ENCODE data around the gene PRKCA. TPM values are rescaled to one million over a fixed set of nuclear protein-coding genes. Genes with fewer than 3 reads are reported as not detected.
A peak's percentile ranks its signal among the peaks of the same experiment; 100 is the strongest.

Gene PRKCA
- polyA plus RNA-seq, 2 of the 4 experiments (the other 2 are of a cell fraction) = 28.8 to 65.0 TPM

DNA sequence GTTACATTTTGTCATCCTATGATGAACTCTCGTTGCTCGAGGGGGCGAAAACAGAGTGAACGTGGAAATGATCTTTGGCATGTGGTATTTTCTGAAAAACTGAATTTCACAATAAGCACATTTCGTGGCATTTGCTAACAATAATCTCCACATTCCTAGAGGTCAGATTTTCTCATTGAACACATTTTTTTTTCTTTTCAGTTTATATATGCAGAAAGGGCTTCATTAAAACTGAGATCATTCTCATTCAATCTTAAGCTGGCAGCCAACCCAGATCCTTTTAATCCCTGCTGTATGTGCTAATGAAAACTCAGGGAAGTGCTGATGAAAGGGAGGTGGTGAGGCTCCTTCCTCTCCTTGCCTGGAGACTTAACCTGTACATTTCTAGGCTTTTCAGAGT lies 52.6 kb downstream of the PRKCA start:
- DNase-seq (ENCODE audit: low read depth in 1 of 2, low spot score in 1 of 2) (no peak), FAIRE-seq (no peak), ATAC-seq (no peak)
- ChIA-PET POLR2A (no interaction called here), CTCF (interaction anchor here (1.0 to 2.8 kb wide), 3 partner anchors 10 to 100 kb away, joined by 3 to 7 read pairs (median 3); no protein-coding TSS in a partner anchor)
- Histone ChIP-seq H3K9me3 (no peaks in the 10 kb centered on the region), H3K4me1 (peaks cover 80% of the 10 kb centered on the region), H3K4me2 (no peak overlapping the region), H3K27ac (peak overlapping the region in 1 of 2 experiments; percentile 10; a peak in 1 of 6 replicates), H3K4me3 (no peak overlapping the region)
- WGBS (ENCODE audit: missing lambda C conversion rate) = 79% methylated on average over 5 of the region's 5 CpGs
- TF ChIP-seq NR3C1 (IDR thresholded peaks at IDR 0.05) (no peak), TP53 (CRISPR knock-in tag; IDR thresholded peaks at IDR 0.05) (no peak), ZNF302 (CRISPR knock-in tag; IDR thresholded peaks at IDR 0.05) (no peak), ZFP36 (IDR thresholded peaks at IDR 0.05; ENCODE audit: borderline replicate concordance, partially characterized antibody) (no peak), JUNB (IDR thresholded peaks at IDR 0.05) (no peak), FOXS1 (CRISPR knock-in tag; IDR thresholded peaks at IDR 0.05) (no peak), HEYL (CRISPR knock-in tag; IDR thresholded peaks at IDR 0.05) (no peak), CEBPB (IDR thresholded peaks at IDR 0.05) (no peak), HOXA7 (CRISPR knock-in tag; IDR thresholded peaks at IDR 0.05) (no peak), HOXB5 (CRISPR knock-in tag; IDR thresholded peaks at IDR 0.05) (no peak), MAFK (IDR thresholded peaks at IDR 0.05; ENCODE audit: partially characterized antibody) (no peak), BHLHE40 (IDR thresholded peaks at IDR 0.05; ENCODE audit: low read depth, low read length) (no peak), HDAC2 (IDR thresholded peaks at IDR 0.05) (no peak), SREBF2 (IDR thresholded peaks at IDR 0.05) (no peak), RAD21 (conservative IDR thresholded peaks at IDR 0.05 in 1 of 2, IDR thresholded peaks at IDR 0.05 in 1 of 2) (no peak), MYC (IDR thresholded peaks at IDR 0.05; ENCODE audit: borderline replicate concordance, low read length) (no peak)
- TF ChIP-seq, protein P1, sequence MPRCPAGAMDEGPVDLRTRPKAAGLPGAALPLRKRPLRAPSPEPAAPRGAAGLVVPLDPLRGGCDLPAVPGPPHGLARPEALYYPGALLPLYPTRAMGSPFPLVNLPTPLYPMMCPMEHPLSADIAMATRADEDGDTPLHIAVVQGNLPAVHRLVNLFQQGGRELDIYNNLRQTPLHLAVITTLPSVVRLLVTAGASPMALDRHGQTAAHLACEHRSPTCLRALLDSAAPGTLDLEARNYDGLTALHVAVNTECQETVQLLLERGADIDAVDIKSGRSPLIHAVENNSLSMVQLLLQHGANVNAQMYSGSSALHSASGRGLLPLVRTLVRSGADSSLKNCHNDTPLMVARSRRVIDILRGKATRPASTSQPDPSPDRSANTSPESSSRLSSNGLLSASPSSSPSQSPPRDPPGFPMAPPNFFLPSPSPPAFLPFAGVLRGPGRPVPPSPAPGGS (IDR thresholded peaks at IDR 0.05) = no peak
- TF ChIP-seq, protein P2, sequence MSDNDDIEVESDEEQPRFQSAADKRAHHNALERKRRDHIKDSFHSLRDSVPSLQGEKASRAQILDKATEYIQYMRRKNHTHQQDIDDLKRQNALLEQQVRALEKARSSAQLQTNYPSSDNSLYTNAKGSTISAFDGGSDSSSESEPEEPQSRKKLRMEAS (IDR thresholded peaks at IDR 0.05) = no peak
- TF ChIP-seq, protein P3, sequence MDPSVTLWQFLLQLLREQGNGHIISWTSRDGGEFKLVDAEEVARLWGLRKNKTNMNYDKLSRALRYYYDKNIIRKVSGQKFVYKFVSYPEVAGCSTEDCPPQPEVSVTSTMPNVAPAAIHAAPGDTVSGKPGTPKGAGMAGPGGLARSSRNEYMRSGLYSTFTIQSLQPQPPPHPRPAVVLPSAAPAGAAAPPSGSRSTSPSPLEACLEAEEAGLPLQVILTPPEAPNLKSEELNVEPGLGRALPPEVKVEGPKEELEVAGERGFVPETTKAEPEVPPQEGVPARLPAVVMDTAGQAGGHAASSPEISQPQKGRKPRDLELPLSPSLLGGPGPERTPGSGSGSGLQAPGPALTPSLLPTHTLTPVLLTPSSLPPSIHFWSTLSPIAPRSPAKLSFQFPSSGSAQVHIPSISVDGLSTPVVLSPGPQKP (IDR thresholded peaks at IDR 0.05; ENCODE audit: low read depth, low read length) = no peak

DNA sequence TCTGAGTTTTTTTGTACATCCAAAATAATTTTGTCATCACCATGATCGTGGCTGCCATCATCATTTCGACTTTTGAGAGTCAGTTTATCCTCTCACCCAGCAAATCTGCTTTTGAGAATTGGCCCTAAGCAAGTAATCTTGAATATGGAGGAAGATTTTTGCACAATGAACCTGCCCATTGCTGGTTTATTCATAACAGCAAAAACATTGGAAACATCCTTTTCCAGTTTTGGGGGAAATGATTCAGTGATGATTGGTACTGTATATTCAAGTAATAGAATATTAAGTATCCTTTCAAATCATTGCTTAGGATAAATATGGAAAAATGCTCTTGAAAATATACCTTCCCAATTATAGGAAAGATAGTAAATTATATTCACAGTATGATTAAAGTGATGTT lies 53.1 kb downstream of the PRKCA start:
- H3K4me2 ChIP-seq = no peak overlapping the region
- TF ChIP-seq TFCP2L1 (CRISPR knock-in tag; IDR thresholded peaks at IDR 0.05) = no peak
- WGBS (ENCODE audit: missing lambda C conversion rate) = 85% methylated on average over 2 of the region's 2 CpGs
- H3K27ac ChIP-seq = 0 out of 6 replicates have a peak overlapping the region, but pooled peaks of 1 of the 2 experiments have one; percentile 10
- ATAC-seq = no peak
- FAIRE-seq = no peak
- H3K9me3 ChIP-seq = no peaks in the 10 kb centered on the region
- ChIA-PET CTCF (interaction anchor here (1.0 to 2.8 kb wide), 3 partner anchors 10 to 100 kb away, joined by 3 to 7 read pairs (median 3); no protein-coding TSS in a partner anchor), POLR2A (no interaction called here)
- peaks cover 77% of the 10 kb centered on the region for H3K4me1 ChIP-seq
- H3K4me3 ChIP-seq = no peak overlapping the region
- DNase-seq (ENCODE audit: low read depth in 1 of 2, low spot score in 1 of 2) = no peak

DNA sequence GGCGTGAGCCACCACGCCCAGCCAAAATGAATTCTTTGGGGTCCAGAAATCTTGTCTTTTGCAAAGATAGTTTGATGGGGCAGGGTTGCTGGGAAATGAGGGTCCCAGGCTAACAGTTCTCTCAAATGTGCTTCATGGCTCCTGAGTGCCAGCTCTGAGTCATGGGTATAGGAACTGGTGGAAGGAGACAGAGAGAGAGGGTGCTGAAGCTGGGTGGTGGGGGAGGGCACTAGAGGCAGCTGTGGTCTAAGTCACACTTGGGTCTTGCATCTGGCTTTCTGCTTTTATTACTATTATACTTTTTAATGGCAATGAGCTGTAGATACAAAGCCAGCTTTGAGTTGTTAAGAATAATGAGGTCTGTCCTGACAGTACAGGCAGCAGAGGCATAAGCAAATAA lies 54.6 kb downstream of the PRKCA start:
- H3K27ac ChIP-seq = peak overlapping the region in 1 of 2 experiments; percentile 2; a peak in 1 of 6 replicates
- H3K4me2 ChIP-seq = no peak overlapping the region
- H3K9me3 ChIP-seq = no peaks in the 10 kb centered on the region
- peak in 1 of 2 experiments; percentile 55; a peak in 3 of 6 replicates for ATAC-seq
- TF ChIP-seq TP53 (CRISPR knock-in tag; IDR thresholded peaks at IDR 0.05) (no peak), CBX8 (IDR thresholded peaks at IDR 0.05) (no peak), HEYL (CRISPR knock-in tag; IDR thresholded peaks at IDR 0.05) (no peak), SMC3 (IDR thresholded peaks at IDR 0.05) (no peak), ESRRA (IDR thresholded peaks at IDR 0.05; ENCODE audit: borderline replicate concordance, low read length) (no peak), ZNF302 (CRISPR knock-in tag; IDR thresholded peaks at IDR 0.05) (no peak)
- TF ChIP-seq, protein P4, sequence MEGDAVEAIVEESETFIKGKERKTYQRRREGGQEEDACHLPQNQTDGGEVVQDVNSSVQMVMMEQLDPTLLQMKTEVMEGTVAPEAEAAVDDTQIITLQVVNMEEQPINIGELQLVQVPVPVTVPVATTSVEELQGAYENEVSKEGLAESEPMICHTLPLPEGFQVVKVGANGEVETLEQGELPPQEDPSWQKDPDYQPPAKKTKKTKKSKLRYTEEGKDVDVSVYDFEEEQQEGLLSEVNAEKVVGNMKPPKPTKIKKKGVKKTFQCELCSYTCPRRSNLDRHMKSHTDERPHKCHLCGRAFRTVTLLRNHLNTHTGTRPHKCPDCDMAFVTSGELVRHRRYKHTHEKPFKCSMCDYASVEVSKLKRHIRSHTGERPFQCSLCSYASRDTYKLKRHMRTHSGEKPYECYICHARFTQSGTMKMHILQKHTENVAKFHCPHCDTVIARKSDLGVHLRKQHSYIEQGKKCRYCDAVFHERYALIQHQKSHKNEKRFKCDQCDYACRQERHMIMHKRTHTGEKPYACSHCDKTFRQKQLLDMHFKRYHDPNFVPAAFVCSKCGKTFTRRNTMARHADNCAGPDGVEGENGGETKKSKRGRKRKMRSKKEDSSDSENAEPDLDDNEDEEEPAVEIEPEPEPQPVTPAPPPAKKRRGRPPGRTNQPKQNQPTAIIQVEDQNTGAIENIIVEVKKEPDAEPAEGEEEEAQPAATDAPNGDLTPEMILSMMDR (IDR thresholded peaks at IDR 0.05) = no peak
- CTCF ChIA-PET = interaction anchor here (0.6 to 1.0 kb wide), 2 partner anchors 106 to 458 kb away, joined by 3 read pairs; no protein-coding TSS in a partner anchor
- WGBS (ENCODE audit: missing lambda C conversion rate) = 100% methylated on average over 2 of the region's 2 CpGs
- POLR2A ChIA-PET = no interaction called here
- DNase-seq (ENCODE audit: low read depth in 1 of 2, low spot score in 1 of 2) = no peak
- H3K4me1 ChIP-seq = peaks cover 66% of the 10 kb centered on the region
- FAIRE-seq = no peak
- no peak overlapping the region for H3K4me3 ChIP-seq
